ENCODE data around the gene SAYSD1. TPM values are rescaled to one million over a fixed set of nuclear protein-coding genes. Genes with fewer than 3 reads are reported as not detected.

The SAYSD1 gene
- total RNA-seq, 4 donors from 2014 or later, result 10.8 to 21.6 (median 19.2) TPM

DNA sequence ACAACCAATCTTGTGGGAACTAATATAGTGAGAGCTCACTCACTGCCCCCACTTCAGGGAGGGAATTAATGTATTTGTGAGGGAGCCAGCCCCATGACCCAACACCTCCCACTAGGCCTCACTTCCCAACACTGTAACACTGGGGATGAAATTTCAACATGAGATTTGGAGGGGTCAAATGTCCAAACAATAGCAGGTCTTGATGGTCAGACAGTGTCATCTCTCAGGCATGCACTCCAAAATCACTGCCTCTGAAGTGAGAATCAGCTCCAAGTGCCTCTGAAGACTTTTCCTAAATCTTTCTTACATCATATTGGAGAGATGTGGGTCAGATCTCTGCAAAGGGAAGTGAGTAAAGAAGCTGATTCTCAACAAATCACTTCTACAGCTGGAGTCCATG lies 13.8 kb upstream of the SAYSD1 start:
- no peak for DNase-seq (ENCODE audit: extremely low spot score)
- intact Hi-C loops (cut with DNase I), result no loop called here
- Histone ChIP-seq H3K9me3 (no peaks in the 10 kb centered on the region), H3K27me3 (peaks cover 0 to 2% (median 0%) of the 10 kb centered on the region in 4 donors), H3K4me1 (no peaks in the 10 kb centered on the region), H3K36me3 (no peaks in the 10 kb centered on the region), H3K4me3 (no peak overlapping the region), H3K27ac (replicated peaks in 1 of 4) (no peak overlapping the region)
- no peak for TF ChIP-seq EP300 (IDR thresholded peaks at IDR 0.05)
- TF ChIP-seq POLR2AphosphoS5 (IDR thresholded peaks at IDR 0.05), result no peak
- TF ChIP-seq, protein P1, sequence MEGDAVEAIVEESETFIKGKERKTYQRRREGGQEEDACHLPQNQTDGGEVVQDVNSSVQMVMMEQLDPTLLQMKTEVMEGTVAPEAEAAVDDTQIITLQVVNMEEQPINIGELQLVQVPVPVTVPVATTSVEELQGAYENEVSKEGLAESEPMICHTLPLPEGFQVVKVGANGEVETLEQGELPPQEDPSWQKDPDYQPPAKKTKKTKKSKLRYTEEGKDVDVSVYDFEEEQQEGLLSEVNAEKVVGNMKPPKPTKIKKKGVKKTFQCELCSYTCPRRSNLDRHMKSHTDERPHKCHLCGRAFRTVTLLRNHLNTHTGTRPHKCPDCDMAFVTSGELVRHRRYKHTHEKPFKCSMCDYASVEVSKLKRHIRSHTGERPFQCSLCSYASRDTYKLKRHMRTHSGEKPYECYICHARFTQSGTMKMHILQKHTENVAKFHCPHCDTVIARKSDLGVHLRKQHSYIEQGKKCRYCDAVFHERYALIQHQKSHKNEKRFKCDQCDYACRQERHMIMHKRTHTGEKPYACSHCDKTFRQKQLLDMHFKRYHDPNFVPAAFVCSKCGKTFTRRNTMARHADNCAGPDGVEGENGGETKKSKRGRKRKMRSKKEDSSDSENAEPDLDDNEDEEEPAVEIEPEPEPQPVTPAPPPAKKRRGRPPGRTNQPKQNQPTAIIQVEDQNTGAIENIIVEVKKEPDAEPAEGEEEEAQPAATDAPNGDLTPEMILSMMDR (IDR thresholded peaks at IDR 0.05), result no peak
- no peak for TF ChIP-seq POLR2A (IDR thresholded peaks at IDR 0.05; ENCODE audit: low read depth)

DNA sequence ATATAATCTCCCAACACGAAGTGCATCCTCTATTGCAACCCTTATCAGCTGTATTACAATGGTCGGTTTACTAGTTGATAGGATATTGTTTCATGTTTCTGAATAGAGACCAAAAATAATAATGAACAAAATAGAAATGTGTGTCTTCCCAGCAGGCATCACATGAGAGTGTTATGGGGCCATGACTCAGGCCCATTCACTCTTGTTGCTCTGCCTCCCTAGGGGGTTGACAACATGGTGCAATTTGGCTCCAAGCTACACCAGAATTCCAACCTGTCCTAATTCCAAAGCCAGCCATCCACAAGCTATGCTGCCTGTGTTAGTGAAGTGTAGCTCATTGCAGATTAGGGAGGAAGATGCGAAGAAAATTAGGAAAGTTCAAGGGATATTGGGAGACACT lies 13.1 kb upstream of the SAYSD1 start:
- intact Hi-C loops (cut with DNase I), result no loop called here

DNA sequence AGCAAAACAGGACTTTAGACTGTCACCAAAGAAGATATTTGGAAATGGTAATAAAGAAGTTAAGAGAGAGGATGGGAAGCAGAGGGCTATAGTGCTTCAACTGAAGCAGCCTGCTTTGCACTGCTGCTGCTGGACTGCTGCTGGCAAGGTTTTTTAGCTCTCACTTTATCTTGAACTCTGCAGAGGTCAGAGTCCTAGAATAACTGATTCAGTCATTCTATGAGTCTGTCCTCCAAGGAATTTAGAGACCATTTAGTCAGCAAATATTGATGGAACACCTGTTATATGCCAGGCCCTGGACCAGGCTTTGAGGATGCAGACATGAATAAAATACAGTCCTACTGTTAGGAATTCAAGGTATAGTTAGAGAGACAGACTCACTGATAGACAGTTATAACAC lies 9.1 kb upstream of the SAYSD1 start:
- Histone ChIP-seq H3K27me3 (peaks cover 0 to 4% (median 0%) of the 10 kb centered on the region in 4 donors), H3K27ac (replicated peaks in 1 of 4) (no peak overlapping the region), H3K9me3 (no peaks in the 10 kb centered on the region), H3K4me3 (no peak overlapping the region), H3K4me1 (no peaks in the 10 kb centered on the region), H3K36me3 (no peaks in the 10 kb centered on the region)
- TF ChIP-seq POLR2AphosphoS5 (IDR thresholded peaks at IDR 0.05) (no peak), POLR2A (IDR thresholded peaks at IDR 0.05; ENCODE audit: low read depth) (no peak), EP300 (IDR thresholded peaks at IDR 0.05) (no peak)
- TF ChIP-seq, protein P1 (IDR thresholded peaks at IDR 0.05), result no peak
- no peak for DNase-seq (ENCODE audit: extremely low spot score)
- intact Hi-C loops (cut with DNase I), result no loop called here

More for the DNA sequence above, 13.1 kb upstream of the SAYSD1 start:
- Histone ChIP-seq H3K36me3 (no peaks in the 10 kb centered on the region), H3K9me3 (no peaks in the 10 kb centered on the region), H3K27ac (replicated peaks in 1 of 4) (no peak overlapping the region), H3K4me3 (no peak overlapping the region), H3K4me1 (no peaks in the 10 kb centered on the region), H3K27me3 (peaks cover 0 to 4% (median 0%) of the 10 kb centered on the region in 4 donors)
- DNase-seq (ENCODE audit: extremely low spot score), result no peak
- WGBS, result 74% methylated on average over 3 of the region's 3 CpGs
- TF ChIP-seq, protein P1 (IDR thresholded peaks at IDR 0.05), result no peak
- no peak for TF ChIP-seq POLR2AphosphoS5 (IDR thresholded peaks at IDR 0.05)
- TF ChIP-seq POLR2A (IDR thresholded peaks at IDR 0.05; ENCODE audit: low read depth), result no peak
- no peak for TF ChIP-seq EP300 (IDR thresholded peaks at IDR 0.05)

DNA sequence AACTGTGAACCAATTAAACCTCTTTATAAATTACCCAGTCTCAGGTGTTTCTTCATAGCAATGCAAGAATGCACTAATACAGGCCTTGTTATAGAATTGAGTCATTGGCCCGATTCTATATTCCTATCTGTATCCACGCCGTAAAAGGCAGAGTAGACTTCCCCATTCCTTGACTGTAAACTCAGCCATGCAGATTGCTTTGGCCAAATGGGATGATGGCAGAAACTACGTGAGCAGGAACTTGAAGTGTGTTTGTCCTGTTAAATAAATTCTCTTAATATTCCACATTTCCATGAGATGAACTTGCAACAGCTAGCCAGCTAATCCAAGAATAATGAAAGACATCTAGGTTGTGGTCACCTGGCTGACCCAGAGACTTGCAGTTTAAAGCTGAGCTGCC lies 3.9 kb upstream of the SAYSD1 start:
- WGBS, result 93% methylated on average over 4 of the region's 4 CpGs
- peak; percentile 29 for DNase-seq (ENCODE audit: extremely low spot score)
- no peak for TF ChIP-seq POLR2A (IDR thresholded peaks at IDR 0.05; ENCODE audit: low read depth)
- TF ChIP-seq, protein P1 (IDR thresholded peaks at IDR 0.05), result no peak
- no peak for TF ChIP-seq EP300 (IDR thresholded peaks at IDR 0.05)
- no peak for TF ChIP-seq POLR2AphosphoS5 (IDR thresholded peaks at IDR 0.05)
- H3K36me3 ChIP-seq, result no peaks in the 10 kb centered on the region
- peaks cover 9 to 14% (median 11%) of the 10 kb centered on the region in 4 donors for H3K4me1 ChIP-seq
- H3K27me3 ChIP-seq, result peaks cover 0 to 4% (median 0%) of the 10 kb centered on the region in 4 donors
- H3K27ac ChIP-seq (replicated peaks in 1 of 4), result no peak overlapping the region
- H3K4me3 ChIP-seq, result no peak overlapping the region
- intact Hi-C loops (cut with DNase I), result no loop called here
- no peaks in the 10 kb centered on the region for H3K9me3 ChIP-seq

DNA sequence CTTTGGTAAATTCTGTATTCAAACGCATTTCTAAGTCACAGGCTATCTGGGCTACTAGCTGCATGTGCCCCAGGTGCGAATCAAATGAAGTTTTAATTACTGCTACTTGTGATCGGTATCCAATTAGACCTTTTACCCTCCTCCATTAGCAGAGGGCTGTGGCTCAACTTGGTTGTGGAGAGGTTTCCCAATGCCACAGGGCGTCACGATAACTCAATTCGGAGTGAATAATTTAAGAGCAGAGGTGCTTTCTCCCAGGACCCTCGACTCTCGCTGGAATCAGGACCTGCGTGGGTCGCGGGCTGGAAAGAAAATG lies 640 bp downstream of the SAYSD1 start:
- Histone ChIP-seq H3K9me3 (no peaks in the 10 kb centered on the region), H3K4me3 (peak overlapping the region; percentile 69 to 86 (median 82)), H3K27me3 (no peaks in the 10 kb centered on the region), H3K27ac (replicated peaks in 1 of 4) (peak overlapping the region; percentile 93 to 98 (median 96)), H3K4me1 (peaks cover 13 to 22% (median 18%) of the 10 kb centered on the region in 4 donors), H3K36me3 (peaks cover 8 to 16% (median 12%) of the 10 kb centered on the region in 4 donors)
- WGBS, result under 1% methylated on average over 11 of the region's 11 CpGs
- intact Hi-C loops (cut with DNase I), result no loop called here
- no peak for DNase-seq (ENCODE audit: extremely low spot score)
- TF ChIP-seq, protein P1 (IDR thresholded peaks at IDR 0.05), result no peak
- no peak for TF ChIP-seq POLR2AphosphoS5 (IDR thresholded peaks at IDR 0.05)
- no peak for TF ChIP-seq POLR2A (IDR thresholded peaks at IDR 0.05; ENCODE audit: low read depth)
- no peak for TF ChIP-seq EP300 (IDR thresholded peaks at IDR 0.05)

Data from esophagus muscularis mucosa (tissue), 4 donors.